MM.1S (cell line): ENCODE data around the gene NTM.

Experiments
- CTCF ChIP-seq: fragments of 300-600 bp; sonication (generic); IDR thresholded peaks from 2 replicates; pipeline ENCODE4 v1.5.1; 2016; ENCODE audit warnings: antibody characterized with exemption, low read length, mixed read lengths
- EZH2 ChIP-seq: fragments of 300-600 bp; sonication (generic); optimal IDR thresholded peaks from 2 replicates; pipeline ENCODE3; 2017; ENCODE audit warnings: low read depth, mild to moderate bottlenecking, antibody characterized with exemption, low read length, mixed read lengths

- TF ChIP-seq CTCF (no peak), EZH2 (no peak)
Observed at GRCh38 chr11:132237781-132238180, 867.4 kb downstream of the NTM start.
